ENCODE measurements around the gene RYR2. TPM values are rescaled to one million over a fixed set of nuclear protein-coding genes. Genes with fewer than 3 reads are reported as not detected.

RYR2 gene
- total and polyA plus RNA-seq, 9 of the 15 experiments (the other 6 are each of a cell fraction or from before 2014, with no cell fraction given) = 0.03 to 0.42 (median 0.14) TPM

GRCh38 chr1:237226177-237226944 lies 184.4 kb downstream of the RYR2 start:
- H3K4me1 ChIP-seq (replicated peaks in 1 of 2; ENCODE audit: control insufficient read depth in 2 of 2, insufficient read depth in 2 of 2, low read length in 2 of 2) = no peaks in the 10 kb centered on the region
- POLR2A ChIA-PET = no interaction called here
- H2AFZ ChIP-seq (ENCODE audit: low read depth, low read length) = no peak overlapping the region
- FAIRE-seq = no peak
- BruUV-seq (replicated peaks) = no TSS peak
- no peak for ATAC-seq
- DNase-seq (ENCODE audit: extremely low read depth in 1 of 4, low spot score in 3 of 4) = no peak
- CTCF ChIA-PET (ENCODE audit: low intra/inter-chr PET ratio) = no interaction called here
- intact Hi-C loops (cut with micrococcal nuclease) = no loop called here
- H3K27ac ChIP-seq (ENCODE audit: extremely low read depth, low read depth, low read length) = no peak overlapping the region
- WGBS (ENCODE audit: insufficient coverage, low coverage, missing lambda C conversion rate) = under 1% methylated on average over 13 of the region's 13 CpGs
- no peaks in the 10 kb centered on the region for H3K27me3 ChIP-seq (ENCODE audit: control insufficient read depth in 2 of 2, insufficient read depth in 2 of 2, low read length in 2 of 2)
- H3K9me1 ChIP-seq (ENCODE audit: control insufficient read depth, insufficient read depth, low read length) = no peaks in the 10 kb centered on the region
- TF ChIP-seq DDX20 (tag; IDR thresholded peaks at IDR 0.05; ENCODE audit: low read depth) = no peak
- TF ChIP-seq NBN (IDR thresholded peaks at IDR 0.05; ENCODE audit: low read depth) = no peak
- TF ChIP-seq MTA2 (IDR thresholded peaks at IDR 0.05; ENCODE audit: low read depth) = no peak
- no peak for TF ChIP-seq CEBPB (tag; IDR thresholded peaks at IDR 0.05)
- no peak for TF ChIP-seq ZNF584 (CRISPR knock-in tag; IDR thresholded peaks at IDR 0.05; ENCODE audit: low read depth)
- TF ChIP-seq HDAC2 (IDR thresholded peaks at IDR 0.05) = no peak
- TF ChIP-seq SMARCE1 (IDR thresholded peaks at IDR 0.05) = no peak
- TF ChIP-seq SMAD2 (IDR thresholded peaks at IDR 0.05; ENCODE audit: low read depth, low read length) = no peak
- no peak for TF ChIP-seq GABPB1 (CRISPR knock-in tag; IDR thresholded peaks at IDR 0.05)
- TF ChIP-seq ZHX1 (conservative IDR thresholded peaks at IDR 0.05; ENCODE audit: low read length) = no peak
- no peak for TF ChIP-seq NFRKB (IDR thresholded peaks at IDR 0.05; ENCODE audit: low read depth)
- no peak for TF ChIP-seq POLR2H (tag; IDR thresholded peaks at IDR 0.05; ENCODE audit: low read depth)
- no peak for TF ChIP-seq NFE2 (IDR thresholded peaks at IDR 0.05; ENCODE audit: low read depth)
- H3K4me2 ChIP-seq (ENCODE audit: insufficient read depth, low read length) = no peak overlapping the region
- H3K9me3 ChIP-seq (replicated peaks; ENCODE audit: control insufficient read depth, insufficient read depth, low read depth, low read length) = no peaks in the 10 kb centered on the region
- H4K20me1 ChIP-seq (replicated peaks; ENCODE audit: control insufficient read depth, insufficient read depth, low read length) = no peaks in the 10 kb centered on the region
- no peaks in the 10 kb centered on the region for H3K79me2 ChIP-seq (ENCODE audit: control insufficient read depth, insufficient read depth, low read length)
- no peak overlapping the region for H3K9ac ChIP-seq (ENCODE audit: insufficient read depth in 1 of 2, low read depth in 2 of 2, low read length in 2 of 2)
- no peaks in the 10 kb centered on the region for H3K36me3 ChIP-seq (ENCODE audit: control insufficient read depth, insufficient read depth, low read length)
- H3K4me3 ChIP-seq = no peak overlapping the region
- in situ Hi-C loops (cut with MboI) = no loop called here
